B cell (primary cell): Measurements from ENCODE around the gene NFKBIB.

ENCODE experiments used
- CTCF ChIP-seq: fragments of 200-600 bp; IDR thresholded peaks from one replicate; pipeline ENCODE4 v1.8.0; 2022; ENCODE audit warnings: antibody characterized with exemption, mild to moderate bottlenecking
- EZH2 ChIP-seq: IDR thresholded peaks from 2 replicates; pipeline ENCODE4 v1.6.1; 2012; ENCODE audit warnings: borderline replicate concordance, low read depth, mild to moderate bottlenecking, moderate library complexity, low read length; ENCODE audit not compliant: insufficient read depth, poor library complexity, severe bottlenecking

DNA sequence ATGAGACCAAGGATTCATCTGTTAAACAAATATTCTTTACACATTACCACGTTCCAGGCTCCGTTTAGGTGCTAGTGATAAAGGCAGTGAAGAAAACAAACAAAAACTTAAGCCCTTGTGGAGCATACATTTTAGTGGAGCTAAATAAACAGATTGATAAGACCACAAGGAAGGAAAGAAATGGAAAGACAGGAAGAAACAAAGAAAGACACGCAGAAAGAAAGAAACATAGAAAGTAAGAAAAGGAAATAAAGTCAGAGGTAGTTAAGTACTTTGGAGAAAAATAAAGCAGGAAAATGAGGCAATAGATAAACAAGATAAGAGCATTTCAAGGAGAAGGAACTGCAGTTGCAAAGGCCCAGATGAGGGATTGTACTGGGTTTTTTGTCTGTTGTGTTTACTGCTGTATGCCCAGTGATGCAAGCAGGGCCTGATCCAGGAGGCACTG is 998 bp downstream of the NFKBIB start:
- TF ChIP-seq CTCF (no peak), EZH2 (no peak)
